Right lobe of liver (tissue), 4 donors: ENCODE measurements around the gene SNW1.

Experiments
- POLR2A ChIP-seq: fragments of 450-650 bp; IDR thresholded peaks from one replicate; pipeline ENCODE4 v1.6.1; 2017; ENCODE audit warnings: antibody characterized with exemption, mild to moderate bottlenecking
- TF ChIP-seq, protein P1 (sequence below), 4 donors: fragments of 200-600 bp in 3 of 4; fragments of 450-650 bp in 1 of 4; IDR thresholded peaks; one replicate each; pipeline versions ENCODE4 v1.5.1 to v1.8.0; 2016 to 2022; ENCODE audit warnings: antibody characterized with exemption in 4 of 4, mild to moderate bottlenecking in 2 of 4
- donor health status: DM: no; HTN: no; CAD: no.
- donor health status: DM: no; HTN: no; CAD: no.
- donor health status: DM: no; HTN: yes; CAD: no.

DNA sequence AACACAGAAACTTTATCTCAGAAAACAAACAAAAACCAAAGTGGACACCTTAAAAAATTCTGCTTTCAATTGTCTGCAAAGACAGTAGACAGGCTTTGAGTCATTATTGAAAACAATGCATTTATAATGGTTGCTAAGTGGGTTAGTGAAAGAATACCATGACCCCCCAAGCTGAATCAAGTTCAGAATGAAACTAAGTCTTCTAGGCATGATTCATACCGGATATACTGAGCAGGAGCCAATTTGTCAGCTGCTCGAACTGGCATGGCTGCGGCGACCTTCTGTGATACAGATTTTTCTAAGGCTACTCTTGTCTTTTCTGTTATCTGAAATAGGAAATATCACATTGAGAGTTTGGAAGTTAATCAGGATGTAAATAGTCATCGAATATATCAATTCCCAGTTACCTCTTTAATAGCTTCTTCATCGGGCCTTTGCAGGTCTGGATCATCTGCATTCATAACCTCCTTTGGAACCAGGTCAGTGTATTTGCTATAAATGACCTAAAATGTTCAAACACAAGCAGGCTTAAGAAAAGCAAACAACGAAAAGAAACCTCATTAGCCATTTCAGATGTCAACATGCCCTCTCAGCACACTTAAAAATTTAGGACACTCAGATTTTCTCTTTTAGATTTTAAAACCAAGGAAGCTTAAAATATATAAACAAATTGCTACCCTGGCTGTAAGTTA, 22.3 kb downstream of the SNW1 start:
- TF ChIP-seq, protein P1, sequence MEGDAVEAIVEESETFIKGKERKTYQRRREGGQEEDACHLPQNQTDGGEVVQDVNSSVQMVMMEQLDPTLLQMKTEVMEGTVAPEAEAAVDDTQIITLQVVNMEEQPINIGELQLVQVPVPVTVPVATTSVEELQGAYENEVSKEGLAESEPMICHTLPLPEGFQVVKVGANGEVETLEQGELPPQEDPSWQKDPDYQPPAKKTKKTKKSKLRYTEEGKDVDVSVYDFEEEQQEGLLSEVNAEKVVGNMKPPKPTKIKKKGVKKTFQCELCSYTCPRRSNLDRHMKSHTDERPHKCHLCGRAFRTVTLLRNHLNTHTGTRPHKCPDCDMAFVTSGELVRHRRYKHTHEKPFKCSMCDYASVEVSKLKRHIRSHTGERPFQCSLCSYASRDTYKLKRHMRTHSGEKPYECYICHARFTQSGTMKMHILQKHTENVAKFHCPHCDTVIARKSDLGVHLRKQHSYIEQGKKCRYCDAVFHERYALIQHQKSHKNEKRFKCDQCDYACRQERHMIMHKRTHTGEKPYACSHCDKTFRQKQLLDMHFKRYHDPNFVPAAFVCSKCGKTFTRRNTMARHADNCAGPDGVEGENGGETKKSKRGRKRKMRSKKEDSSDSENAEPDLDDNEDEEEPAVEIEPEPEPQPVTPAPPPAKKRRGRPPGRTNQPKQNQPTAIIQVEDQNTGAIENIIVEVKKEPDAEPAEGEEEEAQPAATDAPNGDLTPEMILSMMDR (IDR thresholded peaks at IDR 0.05): no peak
- no peak for TF ChIP-seq POLR2A
